Hindlimb muscle (tissue), 1 donor: ENCODE measurements around the gene CADM1. TPM values are rescaled to one million over a fixed set of nuclear protein-coding genes. Genes with fewer than 3 reads are reported as not detected.

Experiments used
- DNase-seq: peaks from one replicate; pipeline ENCODE4 v3.0.0-alpha.2; 2013
- polyA plus RNA-seq: library from polyadenylated mRNA; unstranded; fragments of 120-200 nt; gene quantifications from one replicate; pipeline ENCODE4 v1.2.1, GENCODE V29; 2013; ENCODE audit not compliant: insufficient read length

Gene CADM1
- polyA plus RNA-seq, 1 donor, result 23.1 TPM

DNA sequence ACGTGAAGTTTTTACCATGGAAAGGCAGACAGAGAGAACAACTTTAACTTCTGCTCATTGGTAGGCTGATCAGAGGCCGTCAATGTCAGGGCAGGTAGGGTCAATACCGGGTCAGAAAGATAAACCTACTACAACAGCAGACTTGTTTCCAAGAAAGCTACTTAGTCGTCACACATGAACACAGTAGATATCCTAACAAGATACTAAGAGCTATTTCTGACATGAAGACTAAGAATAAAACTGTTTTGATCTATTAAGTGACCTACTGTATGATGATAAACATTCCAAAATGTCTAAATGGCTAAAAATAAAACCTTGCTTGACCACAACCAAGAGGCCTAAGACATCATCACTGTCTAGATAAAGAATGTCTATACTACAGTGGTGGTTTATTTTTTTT, 231.3 kb downstream of the CADM1 start:
- DNase-seq, result no peak

DNA sequence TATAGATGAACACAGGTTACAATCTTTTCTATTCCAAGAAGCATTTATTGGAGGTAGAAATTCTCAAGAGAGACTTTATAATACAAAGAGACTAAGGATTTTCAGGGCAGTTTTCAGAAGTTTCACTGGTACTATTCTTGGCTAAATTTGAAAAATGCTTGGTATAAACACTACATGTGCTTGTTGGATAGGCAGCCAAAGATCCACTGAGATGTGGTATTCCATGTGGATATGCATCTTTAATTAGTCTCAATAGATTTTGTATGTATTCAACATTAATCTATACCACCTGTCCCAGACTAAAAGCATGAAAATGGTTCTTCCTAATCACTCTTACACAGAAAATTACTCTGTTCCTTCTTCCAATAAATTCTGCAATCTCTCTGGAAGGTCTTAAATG, 232.6 kb downstream of the CADM1 start:
- DNase-seq, result no peak

DNA sequence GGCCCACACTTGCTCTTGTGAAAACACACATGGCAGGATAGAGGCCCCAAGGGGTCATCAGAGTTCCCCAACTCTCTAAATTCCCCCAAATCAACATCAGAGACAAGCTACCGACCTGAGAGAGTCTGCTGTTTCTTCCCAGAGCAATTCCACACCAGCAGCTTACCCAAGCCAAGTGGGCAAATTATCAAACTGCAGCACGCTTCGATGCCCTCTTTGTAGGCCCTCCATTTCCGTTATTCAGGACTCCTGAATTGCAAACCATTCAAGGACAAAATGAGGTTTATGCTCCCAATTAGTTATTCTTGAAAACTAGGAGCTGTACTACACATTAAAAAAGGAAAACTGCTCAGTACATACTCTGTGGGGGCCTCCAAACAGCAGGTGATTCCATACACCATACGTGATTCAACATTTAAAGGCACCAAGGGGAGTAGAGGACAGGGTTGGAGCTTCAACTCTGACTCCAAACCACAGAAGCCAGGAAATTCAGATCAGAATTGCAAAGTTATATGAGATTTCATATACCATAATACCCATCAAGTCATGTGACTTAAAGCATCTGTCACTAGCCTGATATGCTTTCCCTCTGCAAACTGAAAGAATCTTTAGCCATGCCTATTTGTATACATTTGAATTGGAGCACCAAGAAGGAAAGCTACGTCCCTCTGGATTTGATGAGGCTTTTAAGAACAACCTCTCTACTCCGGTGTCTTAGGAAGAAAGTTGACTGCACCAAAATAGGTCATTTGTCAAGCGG, 234.8 kb downstream of the CADM1 start:
- DNase-seq, result no peak

DNA sequence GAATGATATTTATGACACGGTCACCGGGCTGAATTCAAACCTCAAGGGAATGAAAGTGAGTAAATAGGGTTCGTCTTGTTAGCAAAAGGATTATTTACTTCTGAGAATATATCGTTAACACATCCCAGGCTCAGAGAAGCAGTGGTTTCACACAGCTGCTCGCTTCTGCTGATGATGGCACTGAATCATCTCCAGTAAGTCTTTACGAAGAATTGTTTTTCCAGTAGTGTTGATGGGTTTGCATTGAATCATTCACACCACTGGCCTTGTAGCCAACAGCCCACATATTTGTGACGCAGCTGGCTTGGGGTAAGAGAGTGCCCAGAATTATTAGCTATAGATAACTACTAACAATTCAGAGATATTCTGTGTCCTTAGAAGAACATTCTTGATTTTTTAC, 236.3 kb downstream of the CADM1 start:
- DNase-seq, result no peak

DNA sequence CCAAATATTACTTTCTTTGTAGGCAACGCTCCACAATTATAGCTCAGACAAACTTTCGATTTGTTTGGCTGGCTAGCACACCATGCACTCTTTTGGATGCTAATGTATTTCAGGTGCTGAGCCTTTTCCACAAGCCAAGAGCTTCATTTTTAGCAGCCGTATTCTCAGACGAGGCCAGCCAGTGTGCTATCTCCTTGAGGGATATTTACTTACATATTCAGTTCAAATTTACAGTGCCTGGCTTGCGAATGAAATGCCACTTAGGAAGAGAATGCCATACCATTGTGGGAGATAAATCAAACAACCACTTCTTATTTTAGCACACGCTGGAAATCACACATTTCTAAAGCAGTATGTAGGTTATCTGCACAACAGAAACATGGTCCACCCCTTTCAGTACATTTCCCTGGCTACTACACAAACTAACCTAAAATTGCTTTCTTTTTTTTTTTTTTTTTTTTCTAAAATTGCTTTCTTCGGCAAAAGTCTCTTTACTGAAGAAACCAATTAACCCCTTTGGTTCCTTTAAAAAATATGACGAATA, 236.9 kb downstream of the CADM1 start:
- DNase-seq, result no peak

DNA sequence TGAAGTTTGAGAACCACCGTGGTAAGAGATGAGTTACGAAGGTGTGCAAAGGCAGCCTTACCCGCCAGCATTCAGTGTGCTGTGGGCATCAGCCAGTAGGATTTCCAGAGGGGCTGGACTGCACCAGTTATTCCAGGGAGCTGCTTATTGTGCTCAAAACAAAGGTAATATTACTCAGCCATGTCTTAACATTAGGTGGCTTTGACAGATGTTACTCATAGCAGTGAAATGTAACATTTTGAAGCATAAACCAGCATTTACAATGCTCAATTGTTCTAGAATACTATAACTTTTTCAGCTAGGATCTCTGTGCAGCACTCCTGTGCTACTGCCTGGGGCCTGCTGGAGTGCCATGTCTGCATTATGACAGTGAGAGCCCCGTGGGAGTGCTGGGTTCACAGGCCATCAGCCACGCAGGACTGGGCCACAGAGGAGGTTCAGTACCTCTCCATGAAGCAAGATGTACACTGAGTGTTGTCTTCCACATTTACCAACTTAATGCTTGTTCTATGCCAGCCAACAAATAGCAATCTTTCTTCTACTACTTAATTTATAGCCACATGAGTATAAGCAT, 238.1 kb downstream of the CADM1 start:
- no peak for DNase-seq

DNA sequence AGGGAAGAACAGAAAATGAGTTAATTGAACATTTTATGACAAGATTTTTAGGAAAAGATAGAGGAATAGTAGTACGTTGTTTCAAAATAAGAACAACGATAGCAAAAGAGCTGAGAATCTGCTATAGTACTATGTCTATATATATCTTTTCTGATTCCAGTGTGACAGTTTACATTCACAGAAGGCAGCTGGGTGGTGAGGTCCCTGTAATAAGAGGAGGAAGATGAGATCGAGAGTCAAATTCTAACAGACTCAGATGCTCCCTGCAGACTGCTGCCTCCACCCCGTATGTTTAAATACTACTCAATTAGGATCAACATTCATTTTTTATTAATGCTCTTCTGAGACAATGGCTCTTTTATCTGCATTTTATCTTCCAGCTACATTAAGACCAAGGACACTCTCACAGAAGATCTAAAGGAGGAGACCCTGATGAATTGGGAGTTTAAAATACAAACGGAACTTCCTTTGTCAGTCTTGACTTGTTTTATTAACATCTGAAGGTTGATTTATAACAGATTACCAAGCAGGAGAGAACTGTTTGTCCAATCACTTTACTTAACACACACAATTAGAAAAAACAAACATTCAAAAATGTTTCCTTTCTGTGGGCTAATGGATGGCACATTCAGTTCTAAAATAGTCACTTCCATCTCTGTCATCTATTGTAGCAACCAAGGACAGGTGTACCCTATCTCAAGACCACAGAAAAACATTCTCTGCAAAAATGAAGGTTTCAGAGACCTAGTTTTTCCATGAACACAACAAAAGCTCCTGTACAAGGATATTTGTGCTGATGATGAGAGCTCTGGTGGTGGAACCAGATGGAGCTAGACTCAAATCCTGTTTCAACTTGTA, 240.2 kb downstream of the CADM1 start:
- no peak for DNase-seq

DNA sequence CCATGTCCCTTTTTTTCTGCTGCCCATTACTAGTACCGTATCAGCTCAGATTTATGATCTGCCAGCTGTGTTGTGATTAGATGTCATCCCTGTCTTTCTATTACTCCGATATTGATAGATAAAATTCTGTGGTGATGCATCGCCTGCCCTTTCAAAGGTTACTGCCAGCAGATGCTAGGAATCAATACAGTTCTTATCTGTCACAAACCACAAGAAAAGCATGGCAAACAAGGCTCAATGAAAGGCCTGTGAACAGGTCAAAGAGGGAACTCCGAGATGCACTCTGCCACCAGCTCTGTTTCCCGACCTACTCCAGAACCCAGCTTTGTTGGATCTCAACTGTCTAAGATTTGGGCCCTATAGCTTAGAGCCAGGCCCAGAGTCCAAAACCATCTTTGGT, 246.0 kb downstream of the CADM1 start:
- DNase-seq, result no peak

DNA sequence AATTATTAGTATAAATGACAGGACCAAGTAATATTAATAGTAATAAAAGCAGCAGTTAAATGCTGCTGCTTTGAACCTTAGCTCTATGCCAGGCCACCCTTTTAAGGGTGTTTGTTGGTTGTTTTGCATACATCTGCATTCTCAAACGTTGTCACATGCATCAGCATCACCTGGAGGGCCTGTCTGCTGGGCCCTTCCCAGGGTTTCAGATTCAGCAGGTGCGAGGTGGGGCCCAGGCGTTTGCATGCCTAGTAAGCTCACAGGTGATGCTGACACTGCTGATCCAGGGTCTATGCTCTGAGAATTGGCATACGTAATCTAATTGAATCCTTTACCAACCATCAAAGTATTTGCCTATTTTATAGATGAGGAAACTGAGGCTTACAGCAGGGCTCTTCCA, 246.5 kb downstream of the CADM1 start:
- DNase-seq, result no peak

DNA sequence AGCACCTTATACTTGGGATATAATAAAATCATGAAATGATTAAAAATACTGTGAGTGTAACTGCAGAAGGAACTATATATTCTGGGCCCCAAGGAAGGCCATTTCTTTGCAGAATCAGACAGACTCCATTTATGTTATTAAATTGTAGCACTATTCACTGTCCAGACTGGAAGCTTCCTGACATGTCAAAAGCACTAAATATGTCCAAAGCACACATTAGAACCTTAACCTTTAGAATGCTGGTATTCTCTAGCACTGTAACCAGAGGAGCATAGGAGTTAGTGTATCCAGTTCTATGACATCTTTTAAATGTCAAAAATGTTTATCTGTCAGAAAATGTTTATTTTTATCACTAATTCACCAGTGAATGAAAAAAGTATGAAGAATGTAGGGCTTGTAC, 246.9 kb downstream of the CADM1 start:
- DNase-seq, result no peak

DNA sequence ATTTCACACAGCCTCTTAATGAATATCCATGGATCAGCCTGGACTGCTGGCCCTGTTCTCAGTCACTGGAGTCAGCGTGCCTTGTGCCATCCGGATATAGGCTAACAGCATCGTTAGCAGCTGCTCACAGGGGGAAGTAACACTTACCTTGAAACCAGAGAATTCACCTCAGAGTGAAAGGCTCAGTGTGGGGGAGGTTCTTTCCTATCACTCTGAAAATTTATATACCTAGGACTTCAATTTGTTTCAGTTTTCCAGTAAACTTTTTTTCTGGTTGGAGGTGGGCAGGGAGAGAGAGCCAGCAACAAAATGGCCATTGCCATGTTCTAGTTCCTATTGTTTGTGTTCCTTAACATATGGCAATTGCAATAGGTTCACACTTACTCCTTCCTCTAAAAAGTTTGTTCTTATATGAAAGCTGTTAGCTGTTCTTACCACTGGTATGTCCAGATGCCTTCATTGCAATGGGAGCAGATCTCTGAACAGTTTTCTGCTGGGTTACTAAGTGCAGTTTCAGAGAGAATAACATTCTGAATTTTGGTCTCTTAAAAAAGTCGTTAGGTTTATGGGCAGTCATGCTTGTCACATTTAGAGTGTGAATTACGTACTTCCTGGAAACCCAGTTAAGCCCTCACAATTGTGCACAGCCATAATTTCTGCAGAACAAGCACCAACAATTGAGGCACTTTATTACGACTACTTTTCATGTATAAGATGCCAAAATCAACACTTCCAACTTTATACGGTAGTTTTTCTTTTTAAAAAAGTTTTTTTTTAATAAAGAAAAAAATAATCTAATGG, 247.6 kb downstream of the CADM1 start:
- DNase-seq, result no peak

DNA sequence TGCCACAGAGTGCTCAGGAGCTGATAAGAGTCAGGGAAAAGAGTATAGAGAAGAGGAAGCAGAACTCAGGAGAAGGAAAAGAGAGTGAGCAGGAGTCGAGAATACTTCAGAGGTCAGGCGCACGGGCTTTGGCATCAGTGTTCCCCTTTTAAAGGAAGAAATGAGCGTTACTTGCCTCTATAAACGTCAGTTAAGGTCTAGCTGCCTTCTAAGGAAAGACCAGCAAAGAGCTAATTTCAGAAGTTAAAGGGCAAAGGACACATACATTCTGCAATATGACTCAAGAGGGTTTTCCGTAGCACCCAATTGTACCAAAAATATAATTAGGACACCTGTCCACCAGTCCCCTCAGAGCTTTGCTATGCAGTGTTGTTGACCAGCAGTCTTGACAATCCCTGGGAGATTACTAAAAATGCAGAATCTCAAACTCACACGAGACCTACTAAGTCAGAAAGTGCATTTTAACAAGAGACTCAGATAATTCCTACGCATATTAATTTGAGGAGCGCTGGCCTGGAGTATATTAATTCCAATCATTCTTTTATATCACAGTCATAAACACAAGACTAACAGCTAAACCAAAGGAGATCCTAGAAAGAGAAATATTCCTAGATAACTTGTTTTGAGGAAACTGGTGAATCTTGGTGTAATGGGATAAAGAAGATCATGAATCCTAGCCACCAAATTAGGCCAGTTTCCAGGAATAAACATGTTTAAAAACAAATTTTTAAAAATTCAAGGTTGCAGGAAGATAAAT, 249.0 kb downstream of the CADM1 start:
- DNase-seq, result no peak

DNA sequence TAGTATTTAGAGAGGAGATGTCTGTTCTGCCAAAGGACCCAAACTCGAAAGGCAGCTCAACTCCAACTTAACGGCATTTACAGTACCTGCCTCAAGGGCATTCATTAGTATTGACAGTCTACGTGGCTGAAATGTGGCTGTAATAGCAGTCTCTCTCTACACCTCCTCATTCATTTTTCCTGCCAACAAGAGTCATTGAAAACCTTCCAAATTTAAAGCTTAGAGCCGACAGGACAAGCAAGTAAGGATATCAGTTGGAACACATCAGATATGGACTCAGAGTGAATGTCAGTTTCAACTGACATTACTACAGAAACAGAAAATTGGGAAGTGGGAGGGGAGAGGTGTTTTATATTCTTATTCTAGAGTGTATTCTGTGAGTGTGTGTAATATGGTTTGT, 253.1 kb downstream of the CADM1 start:
- no peak for DNase-seq

DNA sequence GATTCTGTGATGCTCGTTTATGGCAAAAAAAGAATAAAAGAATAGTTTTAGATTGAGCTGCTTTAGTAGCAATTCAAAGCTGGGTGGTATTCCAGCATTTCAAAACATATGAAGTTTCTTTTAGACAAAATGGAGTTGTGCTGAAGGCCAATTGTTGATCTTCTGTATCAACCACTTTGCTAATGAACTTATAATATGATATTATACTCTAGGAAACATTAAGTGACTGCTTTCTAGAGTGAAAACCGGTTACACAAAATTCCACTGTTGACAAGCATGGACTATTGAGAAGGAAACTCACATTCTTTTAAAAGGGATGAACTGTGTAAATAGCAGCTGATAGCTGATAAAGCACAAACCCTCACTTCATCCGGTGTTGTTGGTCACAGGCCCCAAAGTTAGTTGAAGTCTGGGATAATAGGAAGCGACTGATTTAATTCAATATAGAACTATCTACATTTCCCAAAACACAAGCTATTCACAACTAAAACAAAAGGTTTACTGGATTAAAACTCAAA, 255.1 kb downstream of the CADM1 start:
- DNase-seq, result no peak

DNA sequence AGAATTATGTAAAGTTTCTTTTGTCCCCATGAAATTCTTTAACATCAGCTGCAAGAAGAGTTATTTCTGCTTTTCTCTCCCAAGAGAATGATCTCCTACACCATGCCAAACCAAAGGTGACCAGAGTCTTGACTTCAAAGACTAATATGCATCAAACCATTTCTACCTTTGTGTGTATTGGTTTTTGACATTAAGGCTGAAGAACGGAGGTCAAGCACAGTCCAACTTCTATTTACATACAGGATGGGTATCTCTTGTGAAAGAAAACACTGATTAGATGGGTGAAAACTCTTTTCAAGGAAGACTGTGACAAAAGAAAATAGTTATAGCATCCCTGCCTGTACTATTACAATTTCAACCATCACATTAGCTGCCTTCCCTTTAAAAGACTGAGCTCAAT, 256.3 kb downstream of the CADM1 start:
- DNase-seq, result no peak

DNA sequence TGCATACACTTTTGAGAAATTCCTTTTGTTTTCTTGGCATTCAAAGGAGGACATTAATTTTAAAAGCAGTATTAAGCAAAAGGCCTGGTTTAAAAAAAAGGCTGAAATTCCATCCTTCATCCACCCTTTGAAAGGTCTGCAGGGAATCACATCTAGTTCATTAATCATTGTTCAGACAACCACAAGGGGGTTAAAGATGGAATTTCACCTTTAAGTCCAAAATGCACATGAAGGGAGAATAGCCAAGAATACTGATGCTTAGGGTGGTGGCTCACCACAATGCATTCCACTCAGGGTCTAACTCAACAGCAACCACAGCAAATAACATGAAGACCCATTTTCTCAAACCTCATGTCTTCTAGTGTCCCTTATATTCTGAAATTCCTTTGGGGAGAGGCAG, 256.9 kb downstream of the CADM1 start:
- no peak for DNase-seq

DNA sequence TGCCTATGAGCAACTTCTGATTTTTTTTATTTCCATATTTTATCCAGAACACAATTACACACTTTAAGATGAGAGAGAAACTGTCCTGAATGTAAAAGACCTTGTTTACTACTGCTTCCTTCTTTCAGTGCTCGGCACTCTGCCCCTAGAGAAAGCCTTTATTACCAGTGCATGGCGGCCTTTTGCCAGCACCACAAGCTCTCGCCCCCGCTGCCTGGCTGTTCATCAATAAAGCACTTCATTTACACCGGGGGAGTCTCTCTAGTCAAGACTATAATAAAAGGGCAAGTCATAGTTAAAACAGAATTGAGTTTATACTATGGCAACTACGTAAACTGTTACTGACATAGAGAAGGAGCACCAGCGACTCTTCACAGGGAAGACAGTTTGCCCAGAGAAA, 259.5 kb downstream of the CADM1 start:
- no peak for DNase-seq

DNA sequence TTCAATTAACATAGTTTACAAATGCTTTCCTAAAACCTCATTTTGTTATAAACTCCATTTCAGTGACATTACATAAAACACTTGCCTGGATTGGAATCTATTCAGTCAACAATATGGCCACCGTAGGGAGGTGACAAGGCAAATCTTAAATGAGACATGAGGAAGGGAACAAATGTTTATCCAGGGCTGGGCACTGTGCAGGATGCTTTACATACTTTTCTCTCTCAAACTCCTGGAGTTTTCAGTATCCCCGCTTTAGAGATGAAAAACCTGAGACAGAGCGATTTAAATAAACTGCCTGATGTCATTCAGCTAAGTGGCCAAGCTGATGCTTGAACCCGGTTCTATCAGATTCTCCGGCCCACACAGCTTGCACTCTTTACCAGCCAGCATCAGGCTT, 259.9 kb downstream of the CADM1 start:
- DNase-seq, result no peak

DNA sequence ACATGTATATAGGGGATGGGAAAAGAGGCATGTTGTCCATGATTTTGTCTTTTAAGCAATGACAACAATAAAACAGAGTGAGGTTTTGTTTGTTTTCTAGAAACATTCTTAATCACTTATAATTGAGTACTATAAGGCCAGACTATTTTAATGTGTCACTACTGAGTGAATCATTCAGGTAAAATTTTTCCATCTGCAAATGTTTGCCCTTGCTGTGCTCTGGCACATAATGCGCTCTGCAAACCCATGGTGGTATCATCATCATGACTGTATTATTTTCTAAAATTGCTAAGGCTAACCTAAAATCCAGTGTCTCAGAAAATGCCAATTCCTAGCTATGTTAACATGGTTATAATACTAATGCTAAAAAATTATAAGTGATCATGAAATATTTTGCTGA, 261.2 kb downstream of the CADM1 start:
- no peak for DNase-seq

DNA sequence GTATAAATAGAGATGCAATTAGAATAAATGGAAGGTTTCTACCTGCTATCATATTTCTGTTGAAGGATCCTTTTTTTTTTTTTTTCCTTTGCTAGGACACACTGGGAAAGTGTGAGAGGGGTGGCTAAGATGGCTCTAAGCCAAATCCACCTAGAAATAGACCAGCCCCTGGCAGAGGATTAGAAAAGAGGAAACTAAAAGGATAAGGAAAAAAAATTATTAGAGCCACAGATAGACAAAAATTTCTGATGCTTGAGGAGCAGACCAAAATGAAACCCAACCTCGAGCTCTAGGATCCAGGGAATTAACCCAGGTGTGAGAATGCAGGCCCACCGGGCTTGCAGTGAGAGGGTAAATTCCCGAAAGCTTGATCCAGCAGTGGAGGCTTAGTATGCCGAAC, 262.3 kb downstream of the CADM1 start:
- DNase-seq, result no peak

DNA sequence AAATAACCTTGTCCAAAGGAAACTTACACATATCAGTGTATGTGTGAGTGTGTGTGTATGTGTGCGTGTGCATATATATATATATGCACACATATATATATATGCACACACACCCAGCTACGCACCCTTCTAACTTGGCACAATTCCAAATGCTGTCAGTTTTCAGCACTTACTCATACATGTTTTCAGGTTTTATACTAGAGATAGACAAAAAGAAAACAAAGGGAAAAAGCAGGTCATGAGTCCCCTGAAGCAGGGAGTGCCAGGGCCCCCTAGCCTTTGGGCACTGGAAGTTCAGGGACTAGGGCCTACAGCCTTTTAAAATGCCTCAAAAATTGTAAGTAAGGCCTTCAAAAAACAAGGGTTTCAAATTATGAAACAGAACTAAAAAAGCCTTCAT, 265.4 kb downstream of the CADM1 start:
- DNase-seq, result no peak

DNA sequence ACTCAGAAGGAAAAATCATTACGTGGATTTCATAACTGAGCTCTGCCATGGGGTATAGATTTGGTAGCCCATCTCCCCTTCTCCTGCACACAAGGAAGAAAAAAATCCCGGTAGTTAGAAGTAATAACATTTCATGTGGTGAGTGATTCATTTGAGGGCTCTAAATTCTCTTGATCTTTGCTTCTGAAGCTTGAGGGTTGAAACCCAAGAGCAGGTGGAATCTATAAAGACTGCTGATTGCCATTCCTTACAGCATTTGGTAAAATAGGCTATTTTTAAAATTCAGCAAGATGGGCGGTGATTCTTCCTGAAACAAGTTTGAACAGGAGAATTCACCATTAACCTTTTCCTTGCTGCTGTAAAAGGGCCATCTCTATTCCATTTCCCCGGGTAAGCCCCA, 266.1 kb downstream of the CADM1 start:
- DNase-seq, result no peak
